Measurements from ENCODE around the gene UNC5A.

The UNC5A gene

DNA sequence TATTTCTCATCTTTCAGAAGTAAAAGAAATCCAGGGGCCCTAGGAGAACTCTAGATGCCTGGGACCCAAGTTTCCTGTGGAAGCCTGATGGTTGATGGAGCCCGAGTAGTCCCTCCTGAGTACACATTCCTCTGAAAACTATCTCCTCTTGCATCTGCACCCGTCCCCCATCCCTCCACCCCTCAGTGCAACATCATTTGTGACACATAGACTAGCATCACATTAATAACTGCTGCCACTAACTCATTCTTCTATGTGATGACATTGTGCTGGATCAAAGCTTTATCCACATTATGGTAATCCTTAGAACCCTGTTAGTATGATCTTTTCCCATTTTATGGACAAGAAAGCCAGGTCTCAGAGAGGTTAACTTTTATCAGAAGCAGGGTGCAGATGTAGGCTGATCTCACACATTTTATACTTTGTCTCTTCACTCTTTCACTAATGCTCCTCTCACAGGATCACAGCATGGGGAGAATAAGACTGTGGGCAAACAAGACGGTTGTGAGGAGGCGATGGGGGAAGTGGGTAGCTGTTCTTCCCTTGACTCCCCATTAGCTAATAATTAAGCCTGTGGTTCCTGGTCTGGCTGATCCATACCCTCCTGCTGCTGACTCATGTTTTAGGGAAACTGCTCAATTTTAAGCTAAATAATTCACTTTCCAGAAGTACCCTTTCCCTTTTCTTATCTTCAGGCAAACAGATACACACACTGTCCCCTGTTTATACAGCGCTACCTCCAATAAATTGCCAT lies 92.7 kb downstream of the UNC5A start:
- no peak for DNase-seq (ENCODE audit: low spot score)
- TF ChIP-seq CTCF (IDR thresholded peaks at IDR 0.05; ENCODE audit: extremely low read depth, missing control alignments): no peak

DNA sequence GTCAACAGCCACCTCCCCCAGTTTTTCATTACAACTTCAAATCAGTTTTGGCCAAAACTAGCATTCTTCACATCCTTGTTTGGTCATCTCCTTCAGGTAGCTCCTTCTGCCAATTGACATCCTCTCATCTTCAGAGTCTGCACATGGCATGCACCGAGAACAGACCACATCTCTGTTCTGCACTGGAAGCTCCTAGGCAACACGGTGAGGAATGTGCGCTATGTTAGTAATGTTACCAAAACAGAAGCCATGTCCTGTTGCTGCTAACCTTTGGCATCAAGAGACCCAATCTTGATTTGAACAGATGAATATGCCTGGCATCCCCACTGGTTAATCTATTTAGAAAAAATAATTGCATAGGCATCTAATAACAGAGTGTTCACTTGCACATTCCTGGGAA lies 93.9 kb downstream of the UNC5A start:
- no peak for DNase-seq (ENCODE audit: low spot score)
- no peak for TF ChIP-seq CTCF (IDR thresholded peaks at IDR 0.05; ENCODE audit: extremely low read depth, missing control alignments)

GRCh38 chr5:176906126-176906525 lies 95.8 kb downstream of the UNC5A start:
- TF ChIP-seq CTCF (IDR thresholded peaks at IDR 0.05; ENCODE audit: extremely low read depth, missing control alignments): no peak
- DNase-seq (ENCODE audit: low spot score): no peak

- no peak for DNase-seq (ENCODE audit: low spot score)
- no peak for TF ChIP-seq CTCF (IDR thresholded peaks at IDR 0.05; ENCODE audit: extremely low read depth, missing control alignments)
Measured at GRCh38 chr5:176906796-176907195, 96.4 kb downstream of the UNC5A start.

GRCh38 chr5:176908675-176909368 lies 98.5 kb downstream of the UNC5A start:
- no peak for TF ChIP-seq CTCF (IDR thresholded peaks at IDR 0.05; ENCODE audit: extremely low read depth, missing control alignments)
- no peak for DNase-seq (ENCODE audit: low spot score)

DNA sequence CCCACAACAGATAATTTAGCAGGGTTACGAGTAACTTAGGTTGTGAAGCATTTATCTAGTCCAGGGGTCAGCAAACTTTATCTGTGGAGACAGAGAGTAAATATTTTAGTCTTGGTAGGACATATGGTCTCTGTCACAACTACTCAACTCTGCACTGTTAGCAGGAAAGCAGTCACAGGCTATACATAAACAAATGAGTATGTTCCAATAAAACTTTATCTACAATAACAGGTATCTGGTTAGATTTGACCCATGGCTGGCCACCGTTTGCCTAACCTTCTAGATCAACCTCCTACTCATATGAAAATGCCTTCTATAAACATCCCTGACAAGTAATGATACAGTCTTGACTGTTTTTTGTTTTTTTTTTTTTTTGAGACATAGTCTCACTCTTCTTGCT lies 101.8 kb downstream of the UNC5A start:
- no peak for DNase-seq (ENCODE audit: low spot score)
- no peak for TF ChIP-seq CTCF (IDR thresholded peaks at IDR 0.05; ENCODE audit: extremely low read depth, missing control alignments)

- no peak for TF ChIP-seq CTCF (IDR thresholded peaks at IDR 0.05; ENCODE audit: extremely low read depth, missing control alignments)
- no peak for DNase-seq (ENCODE audit: low spot score)
Measured at GRCh38 chr5:176915906-176916305, 105.5 kb downstream of the UNC5A start.
